Measurements from ENCODE around the gene EPHA3. TPM values are rescaled to one million over a fixed set of nuclear protein-coding genes. Genes with fewer than 3 reads are reported as not detected.

EPHA3 gene
- total RNA-seq, 1 experiment from 2014 or later = not detected

- Mint-ChIP-seq H3K9me3 (ENCODE audit: unreplicated experiment) (no peaks in the 10 kb centered on the region), H3K4me1 (ENCODE audit: insufficient read depth, unreplicated experiment) (no peaks in the 10 kb centered on the region), H3K27ac (ENCODE audit: low read depth, unreplicated experiment) (no peak overlapping the region), H3K27me3 (ENCODE audit: insufficient read depth, unreplicated experiment) (no peaks in the 10 kb centered on the region), H3K36me3 (ENCODE audit: insufficient read depth, unreplicated experiment) (no peaks in the 10 kb centered on the region), H3K4me3 (ENCODE audit: unreplicated experiment) (no peak overlapping the region)
- intact Hi-C loops (cut with micrococcal nuclease) = no loop called here
- no peak for TF ChIP-seq CTCF (IDR thresholded peaks at IDR 0.05; ENCODE audit: unreplicated experiment)
- BruUV-seq (replicated peaks) = no TSS peak
- ChIA-PET CTCF (no interaction called here), POLR2A (no interaction called here)
- no peak for DNase-seq (ENCODE audit: unreplicated experiment)
Measured at GRCh38 chr3:89067736-89068135, 39.7 kb upstream of the EPHA3 start.

GRCh38 chr3:89072642-89073041, 34.8 kb upstream of the EPHA3 start:
- no peak for TF ChIP-seq CTCF (IDR thresholded peaks at IDR 0.05; ENCODE audit: unreplicated experiment)
- H3K27me3 Mint-ChIP-seq (ENCODE audit: insufficient read depth, unreplicated experiment) = no peaks in the 10 kb centered on the region
- no peak for DNase-seq (ENCODE audit: unreplicated experiment)
- ChIA-PET CTCF (interaction anchor here (0.7 kb wide), 1 partner anchor 14 kb away, joined by 3 read pairs; no protein-coding TSS in a partner anchor), POLR2A (interaction anchor here (0.7 kb wide), 1 partner anchor 563 kb away, joined by 3 read pairs; no protein-coding TSS in a partner anchor)
- intact Hi-C loops (cut with micrococcal nuclease) = no loop called here
- no peak overlapping the region for H3K4me3 Mint-ChIP-seq (ENCODE audit: unreplicated experiment)
- no TSS peak for BruUV-seq (replicated peaks)
- no peak overlapping the region for H3K27ac Mint-ChIP-seq (ENCODE audit: low read depth, unreplicated experiment)
- H3K9me3 Mint-ChIP-seq (ENCODE audit: unreplicated experiment) = peaks cover 7% of the 10 kb centered on the region
- no peaks in the 10 kb centered on the region for H3K36me3 Mint-ChIP-seq (ENCODE audit: insufficient read depth, unreplicated experiment)
- no peaks in the 10 kb centered on the region for H3K4me1 Mint-ChIP-seq (ENCODE audit: insufficient read depth, unreplicated experiment)

GRCh38 chr3:89079944-89080343, 27.5 kb upstream of the EPHA3 start:
- no peak overlapping the region for H3K27ac Mint-ChIP-seq (ENCODE audit: low read depth, unreplicated experiment)
- no peaks in the 10 kb centered on the region for H3K27me3 Mint-ChIP-seq (ENCODE audit: insufficient read depth, unreplicated experiment)
- DNase-seq (ENCODE audit: unreplicated experiment) = no peak
- TF ChIP-seq CTCF (IDR thresholded peaks at IDR 0.05; ENCODE audit: unreplicated experiment) = no peak
- BruUV-seq (replicated peaks) = no TSS peak
- CTCF ChIA-PET = no interaction called here
- POLR2A ChIA-PET = no interaction called here
- intact Hi-C loops (cut with micrococcal nuclease) = no loop called here
- H3K4me3 Mint-ChIP-seq (ENCODE audit: unreplicated experiment) = no peak overlapping the region
- no peaks in the 10 kb centered on the region for H3K4me1 Mint-ChIP-seq (ENCODE audit: insufficient read depth, unreplicated experiment)
- peaks cover 4% of the 10 kb centered on the region for H3K9me3 Mint-ChIP-seq (ENCODE audit: unreplicated experiment)
- no peaks in the 10 kb centered on the region for H3K36me3 Mint-ChIP-seq (ENCODE audit: insufficient read depth, unreplicated experiment)

GRCh38 chr3:89087851-89088250, 19.6 kb upstream of the EPHA3 start:
- intact Hi-C loops (cut with micrococcal nuclease) = no loop called here
- no peak for TF ChIP-seq CTCF (IDR thresholded peaks at IDR 0.05; ENCODE audit: unreplicated experiment)
- H3K4me1 Mint-ChIP-seq (ENCODE audit: insufficient read depth, unreplicated experiment) = no peaks in the 10 kb centered on the region
- H3K4me3 Mint-ChIP-seq (ENCODE audit: unreplicated experiment) = no peak overlapping the region
- no peak for DNase-seq (ENCODE audit: unreplicated experiment)
- H3K36me3 Mint-ChIP-seq (ENCODE audit: insufficient read depth, unreplicated experiment) = no peaks in the 10 kb centered on the region
- CTCF ChIA-PET = interaction anchor here (0.7 kb wide), 1 partner anchor 622 kb away, joined by 3 read pairs; no protein-coding TSS in a partner anchor
- BruUV-seq (replicated peaks) = no TSS peak
- H3K27ac Mint-ChIP-seq (ENCODE audit: low read depth, unreplicated experiment) = no peak overlapping the region
- H3K27me3 Mint-ChIP-seq (ENCODE audit: insufficient read depth, unreplicated experiment) = no peaks in the 10 kb centered on the region
- POLR2A ChIA-PET = no interaction called here
- H3K9me3 Mint-ChIP-seq (ENCODE audit: unreplicated experiment) = no peaks in the 10 kb centered on the region
